Measurements from ENCODE around the gene SYCP2. TPM values are rescaled to one million over a fixed set of nuclear protein-coding genes. Genes with fewer than 3 reads are reported as not detected.
"Not testable (repeated sequence)": the region's sequence is repeated elsewhere in the genome, so short reads cannot be mapped to it uniquely, and the experiment has no call there.

The SYCP2 gene
- total RNA-seq, 1 donor from 2014 or later, result 6.7 TPM

DNA sequence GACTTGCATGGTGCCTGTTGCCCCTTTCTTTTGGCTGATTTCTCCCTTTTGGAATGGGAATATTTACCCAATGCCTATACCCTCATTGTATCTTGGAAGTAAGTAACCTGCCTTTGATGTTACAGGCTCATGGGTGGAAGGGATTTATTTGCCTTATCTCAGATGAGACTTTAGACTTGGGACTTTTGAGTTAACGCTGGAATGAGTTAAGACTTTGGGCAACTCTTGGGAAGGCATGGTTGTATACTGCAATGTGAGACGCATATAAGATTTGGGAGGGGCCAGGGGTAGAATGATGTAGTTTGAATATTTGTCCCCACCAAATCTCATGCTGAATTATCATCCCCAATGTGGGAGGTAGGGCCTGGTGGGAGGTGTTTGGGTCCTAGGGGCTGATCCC, 75.5 kb downstream of the SYCP2 start:
- ATAC-seq, result no peak
- no peak for DNase-seq (ENCODE audit: low spot score)
- intact Hi-C loops (cut with DNase I), result no loop called here

DNA sequence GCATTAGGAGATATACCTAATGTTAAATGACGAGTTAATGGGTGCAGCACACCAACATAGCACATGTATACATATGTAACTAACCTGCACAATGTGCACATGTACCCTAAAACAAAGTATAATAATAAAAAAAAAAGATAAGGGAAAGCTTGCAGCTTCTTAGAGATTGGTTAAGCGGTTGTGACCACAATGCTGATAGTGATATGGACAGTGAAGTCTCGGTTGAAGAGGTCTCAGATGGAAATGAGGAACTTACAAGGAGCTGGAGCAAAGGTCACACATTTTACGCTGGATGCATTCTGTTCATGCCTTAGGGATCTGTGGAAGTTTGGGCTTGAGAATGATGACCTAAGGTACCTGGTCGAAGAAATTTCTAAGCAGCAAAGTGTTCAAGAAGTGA, 76.5 kb downstream of the SYCP2 start:
- intact Hi-C loops (cut with DNase I); ATAC-seq; DNase-seq (ENCODE audit: low spot score): not testable (repeated sequence)

DNA sequence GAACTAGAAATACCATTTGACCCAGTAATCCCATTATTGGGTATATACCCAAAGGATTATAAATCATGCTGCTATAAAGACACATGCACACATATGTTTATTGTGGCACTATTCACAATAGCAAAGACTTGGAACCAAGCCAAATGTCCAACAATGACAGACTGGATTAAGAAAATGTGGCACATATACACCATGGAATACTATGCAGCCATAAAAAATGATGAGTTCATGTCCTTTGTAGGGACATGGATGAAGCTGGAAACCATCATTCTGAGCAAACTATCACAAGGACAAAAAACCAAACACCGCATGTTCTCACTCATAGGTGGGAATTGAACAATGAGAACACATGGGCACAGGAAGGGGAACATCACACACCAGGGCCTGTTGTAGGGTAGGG, 76.9 kb downstream of the SYCP2 start:
- intact Hi-C loops (cut with DNase I), result not testable (repeated sequence)

DNA sequence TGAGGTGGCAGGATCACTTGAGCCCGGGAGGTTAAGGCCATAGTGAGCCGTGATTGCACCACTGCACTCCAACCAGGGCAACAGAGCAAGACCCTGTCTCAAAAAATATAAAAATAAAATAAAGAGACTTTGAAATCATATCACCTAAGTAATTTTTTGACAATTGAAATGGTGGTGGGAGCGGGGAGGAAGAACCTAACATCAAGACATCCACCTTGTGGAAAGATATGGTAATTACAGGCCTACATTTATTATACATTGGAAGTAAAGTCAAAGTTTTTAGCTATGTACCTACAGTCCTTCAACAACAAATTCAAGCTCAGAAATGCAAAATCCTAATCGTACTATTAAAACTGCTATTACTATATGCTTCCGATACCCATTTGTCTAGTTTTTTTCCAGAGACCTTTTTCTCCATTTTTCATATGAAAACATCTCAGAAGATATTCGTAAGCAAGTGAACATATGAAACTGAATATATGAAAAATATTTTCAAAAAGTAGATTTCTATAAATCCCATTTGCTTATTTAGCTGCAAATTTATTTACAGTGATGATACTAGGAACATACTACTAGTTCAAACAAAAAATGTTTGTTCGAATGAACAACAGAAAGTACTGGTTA, 83.3 kb downstream of the SYCP2 start:
- DNase-seq (ENCODE audit: low spot score) (no peak), ATAC-seq (no peak)
- intact Hi-C loops (cut with DNase I), result no loop called here

More for the DNA sequence above, 76.9 kb downstream of the SYCP2 start:
- DNase-seq (ENCODE audit: low spot score); ATAC-seq: not testable (repeated sequence)

DNA sequence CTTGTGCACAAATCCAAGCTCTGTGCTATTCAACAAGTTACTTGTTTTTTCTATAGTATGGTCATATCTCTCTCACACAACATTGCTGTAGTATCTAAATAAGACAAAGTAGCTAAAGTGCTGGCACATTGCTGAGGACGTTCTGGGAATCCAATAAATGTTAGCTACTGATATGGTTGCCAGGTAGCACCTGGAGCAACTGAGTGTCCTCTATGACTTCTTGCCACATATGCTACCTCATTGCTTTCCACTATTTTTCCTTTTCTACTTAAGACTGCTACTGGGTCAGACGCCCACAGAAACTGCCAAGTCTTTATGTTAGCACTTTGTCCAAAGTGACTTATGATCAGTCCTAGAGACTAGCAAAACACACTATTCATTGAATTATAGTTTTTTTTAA, 85.3 kb downstream of the SYCP2 start:
- intact Hi-C loops (cut with DNase I), result loop anchor here (5.0 to 10.0 kb wide), 2 partner anchors 63 to 1626 kb away; no protein-coding TSS in a partner anchor
- no peak for ATAC-seq

DNA sequence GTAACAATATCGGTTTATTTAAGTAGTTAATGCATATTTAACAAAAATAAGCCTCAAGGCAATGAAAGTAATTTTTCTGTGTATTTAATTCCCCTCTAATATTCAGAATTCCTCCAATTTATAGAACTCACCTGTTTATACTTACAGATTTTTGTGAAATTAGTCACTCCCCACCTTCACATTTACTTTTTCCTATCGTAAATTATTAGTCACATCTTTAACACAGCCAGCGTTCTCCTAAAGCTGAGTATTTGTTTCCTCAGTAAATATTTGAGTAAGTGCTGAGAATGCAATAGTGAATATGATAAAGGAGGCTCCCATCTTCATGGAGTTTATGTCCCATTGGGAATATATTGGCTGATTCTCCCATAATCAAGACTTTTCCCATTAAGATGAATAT, 88.0 kb downstream of the SYCP2 start:
- ATAC-seq, result no peak
- no peak for DNase-seq (ENCODE audit: low spot score)
- intact Hi-C loops (cut with DNase I), result loop anchor here (5.0 to 10.0 kb wide), 2 partner anchors 61 to 1623 kb away; no protein-coding TSS in a partner anchor

More for the DNA sequence above, 85.3 kb downstream of the SYCP2 start:
- DNase-seq (ENCODE audit: low spot score), result no peak

DNA sequence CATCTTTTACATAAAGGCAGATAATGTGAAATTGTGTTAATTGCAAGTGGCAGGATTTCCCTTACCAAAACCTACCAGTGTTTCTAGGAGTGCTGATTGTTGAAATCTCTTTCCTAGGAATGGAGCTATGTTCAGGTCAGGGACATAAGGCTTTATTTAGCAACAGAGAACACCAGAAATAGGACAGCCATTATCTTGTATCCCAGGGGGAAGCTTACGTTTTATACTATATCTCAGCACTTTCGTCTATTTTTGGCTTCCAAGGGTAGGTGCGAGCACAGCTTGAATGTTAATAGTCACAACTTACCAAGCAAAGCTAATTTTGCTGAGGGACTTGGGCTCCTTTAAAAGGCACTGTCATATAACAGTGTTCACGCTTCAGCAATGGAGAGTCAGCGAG, 94.0 kb downstream of the SYCP2 start:
- intact Hi-C loops (cut with DNase I), result no loop called here
- ATAC-seq (no peak), DNase-seq (ENCODE audit: low spot score) (no peak)

DNA sequence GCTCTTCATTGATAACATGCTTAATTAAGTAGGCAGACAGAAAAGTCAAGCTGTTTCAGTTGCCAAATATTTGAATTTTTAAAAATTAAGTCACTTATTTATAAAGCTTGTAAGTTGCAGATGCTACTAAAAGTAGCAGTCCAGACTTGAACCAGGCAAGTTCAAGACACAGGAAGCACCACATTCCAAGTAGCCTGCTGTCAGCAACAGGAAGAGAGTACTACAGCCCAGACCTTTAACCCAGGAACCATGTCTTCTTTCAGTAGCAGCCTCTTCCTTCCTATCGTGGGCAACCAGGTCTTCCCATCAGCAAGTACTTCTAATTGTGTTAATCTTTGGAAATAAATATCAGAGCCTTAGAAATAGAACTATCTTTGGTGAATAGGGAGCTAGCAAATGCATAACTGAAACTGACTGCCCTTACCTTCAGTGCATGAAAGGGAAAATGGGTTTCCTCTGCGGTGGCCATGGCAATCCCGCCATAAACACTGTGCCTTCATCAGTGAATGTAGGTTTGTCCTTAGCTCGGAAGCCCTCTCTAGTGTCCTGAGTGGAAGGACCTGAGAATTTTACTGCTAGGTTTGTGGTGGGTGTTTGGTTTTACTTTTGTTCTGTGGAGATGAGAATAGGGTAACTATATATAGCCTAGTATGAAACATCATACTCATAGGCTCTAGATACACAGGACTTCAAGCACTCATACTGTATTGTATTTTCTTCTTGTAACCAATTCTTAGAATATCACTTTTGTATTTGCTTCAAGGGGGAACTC, 95.6 kb downstream of the SYCP2 start:
- DNase-seq (ENCODE audit: low spot score), result no peak
- intact Hi-C loops (cut with DNase I), result no loop called here
- no peak for ATAC-seq

DNA sequence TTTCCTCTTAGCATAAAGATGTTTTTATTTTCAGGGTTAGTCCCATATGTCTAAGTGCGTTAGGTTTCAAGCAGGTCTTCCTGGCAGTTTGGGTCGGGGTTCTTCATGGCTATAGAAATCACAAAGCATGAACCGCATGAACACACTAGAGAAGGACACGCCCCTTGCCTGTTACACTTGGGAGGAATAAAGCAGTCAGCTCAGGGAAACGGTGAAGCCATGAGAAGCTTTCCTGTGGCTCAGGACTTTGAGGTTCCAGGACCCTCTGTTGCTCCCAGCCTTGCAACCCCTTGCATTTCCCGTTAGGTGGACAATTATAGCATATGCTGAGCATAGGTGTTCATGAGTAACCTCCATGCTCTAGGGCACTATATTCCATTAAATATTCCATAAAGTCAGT, 96.7 kb downstream of the SYCP2 start:
- DNase-seq (ENCODE audit: low spot score) (no peak), ATAC-seq (no peak)
- intact Hi-C loops (cut with DNase I), result no loop called here

DNA sequence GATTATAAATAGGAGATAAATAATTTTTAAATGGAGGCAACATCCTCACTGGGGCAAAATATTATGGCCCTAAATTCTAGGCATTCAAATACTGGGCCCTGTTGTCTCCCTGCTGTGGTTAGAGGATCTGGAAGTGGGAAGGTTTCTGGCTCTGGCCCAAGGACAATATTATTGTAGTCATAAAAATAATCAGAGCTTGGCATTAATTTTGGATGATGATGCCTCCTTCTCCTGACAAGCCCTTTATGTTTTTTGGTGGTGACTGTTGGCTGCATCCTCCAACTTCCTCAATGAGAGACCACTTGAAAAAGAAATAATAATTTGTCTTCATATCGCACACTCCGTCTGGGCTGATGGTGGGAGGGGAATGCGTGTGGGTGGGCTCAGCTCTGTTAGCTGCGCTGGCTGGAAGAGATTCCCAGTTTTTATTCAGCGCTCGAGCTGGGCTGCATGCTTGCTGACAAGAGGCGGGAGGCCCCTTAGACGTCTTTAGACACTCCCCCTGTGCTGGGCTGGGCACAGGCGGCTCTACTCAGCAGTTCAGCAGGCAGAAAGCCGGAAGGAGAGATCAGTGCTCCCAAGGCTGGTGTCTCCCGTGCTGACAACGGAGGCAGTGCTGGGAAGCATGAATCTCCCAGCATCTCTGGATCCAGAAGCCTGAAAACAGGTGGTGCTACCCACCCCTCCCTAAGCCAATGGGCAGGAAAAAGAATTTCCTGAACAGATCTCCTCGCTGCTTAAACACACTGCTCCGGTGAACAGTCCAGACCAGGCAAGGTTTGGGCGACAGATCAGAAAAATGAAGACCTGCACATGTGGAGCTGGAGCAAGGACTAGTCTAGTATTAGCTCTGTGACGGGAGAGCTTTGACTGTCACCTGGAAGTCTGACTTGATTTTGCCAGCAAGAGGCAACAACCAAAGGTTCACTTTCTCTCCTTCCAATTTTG, 97.7 kb downstream of the SYCP2 start:
- ATAC-seq, result peak; percentile 86
- intact Hi-C loops (cut with DNase I), result no loop called here
- DNase-seq (ENCODE audit: low spot score), result no peak

DNA sequence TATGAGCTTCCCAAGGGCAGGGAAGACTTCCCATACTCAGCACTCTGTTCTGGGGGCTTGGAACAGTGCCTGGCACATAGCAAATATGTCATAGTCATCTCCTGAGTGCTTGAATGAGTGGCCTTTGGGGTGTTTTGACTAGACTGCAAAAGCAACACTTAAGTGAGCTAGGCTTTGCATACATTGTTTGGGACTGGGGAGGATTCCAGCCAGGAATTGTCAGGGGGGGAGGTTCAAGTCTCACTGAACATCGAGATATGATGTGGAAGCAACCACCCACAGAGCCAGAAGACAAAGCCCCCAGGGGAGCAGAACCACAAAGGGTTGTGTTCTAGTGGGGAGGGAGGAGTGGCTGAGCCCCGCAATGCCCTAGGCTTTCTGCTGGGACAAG, 98.4 kb downstream of the SYCP2 start:
- no peak for DNase-seq (ENCODE audit: low spot score)
- peak; percentile 27 for ATAC-seq
- intact Hi-C loops (cut with DNase I), result no loop called here

DNA sequence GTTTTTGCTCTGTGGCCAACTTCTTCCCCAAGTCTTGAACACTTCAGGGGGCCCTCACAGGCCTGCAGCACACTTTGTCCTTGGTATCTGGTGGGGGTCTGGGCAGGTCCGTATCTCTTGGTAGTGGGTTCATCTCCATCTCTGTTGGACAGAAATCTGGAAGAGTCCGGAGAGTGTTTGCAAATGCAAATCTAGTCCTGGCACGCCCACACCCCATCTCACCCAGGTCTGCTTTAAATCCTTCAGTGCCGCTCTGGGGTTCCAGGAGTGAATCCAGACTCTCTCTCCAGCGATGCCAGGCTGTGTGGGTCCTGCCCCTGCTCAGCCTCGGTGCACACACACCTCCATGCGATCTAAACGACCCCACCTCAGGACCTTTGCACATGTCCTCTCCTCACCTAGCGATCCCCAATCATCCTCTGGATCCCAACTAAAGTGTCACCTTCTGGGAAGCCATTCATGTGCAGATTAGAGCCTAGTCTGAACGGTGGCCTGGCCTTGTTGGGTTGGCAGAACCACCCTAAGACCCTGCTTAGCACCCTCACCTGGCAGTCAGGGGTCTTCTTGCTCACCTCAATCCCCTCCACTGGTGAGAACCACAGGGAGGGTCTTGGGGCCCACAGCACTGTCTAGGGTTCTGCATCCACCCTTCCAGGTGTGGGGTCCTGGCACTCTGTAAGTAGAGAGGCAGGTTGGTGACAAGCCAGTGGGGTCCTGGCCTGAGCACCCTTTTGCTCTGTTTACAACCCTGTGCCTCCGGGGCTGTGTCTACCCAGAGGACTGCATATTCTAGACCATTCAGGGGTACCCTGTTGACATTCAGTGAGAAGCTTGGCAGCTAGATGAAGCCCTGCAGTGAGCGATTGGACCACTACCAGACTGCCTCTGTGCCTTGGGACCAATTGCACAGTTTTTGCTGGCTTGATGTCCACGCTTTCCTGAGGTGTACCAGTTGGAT, 100.8 kb downstream of the SYCP2 start:
- intact Hi-C loops (cut with DNase I), result no loop called here
- no peak for ATAC-seq

DNA sequence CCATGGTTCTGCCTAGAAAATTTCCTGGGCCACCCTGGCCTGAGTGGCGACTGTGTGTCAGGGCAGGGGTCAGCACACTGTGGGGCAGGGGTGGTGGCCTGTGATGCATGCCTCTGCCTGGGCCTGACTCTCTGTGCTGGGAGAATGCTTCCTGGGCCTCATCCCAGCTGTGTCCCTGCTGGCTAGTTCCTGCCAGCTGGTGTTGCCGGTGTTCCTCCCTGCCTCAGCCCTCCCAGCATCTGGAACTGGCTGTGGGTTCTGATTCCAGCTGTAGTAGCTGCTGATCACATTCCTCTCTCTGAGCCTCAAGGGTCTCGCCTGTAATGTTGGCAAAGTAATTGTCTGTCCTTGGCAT, 101.5 kb downstream of the SYCP2 start:
- DNase-seq (ENCODE audit: low spot score), result no peak
- ATAC-seq, result peak; percentile 79
- intact Hi-C loops (cut with DNase I), result no loop called here

More for the DNA sequence above, 100.8 kb downstream of the SYCP2 start:
- DNase-seq (ENCODE audit: low spot score), result no peak

DNA sequence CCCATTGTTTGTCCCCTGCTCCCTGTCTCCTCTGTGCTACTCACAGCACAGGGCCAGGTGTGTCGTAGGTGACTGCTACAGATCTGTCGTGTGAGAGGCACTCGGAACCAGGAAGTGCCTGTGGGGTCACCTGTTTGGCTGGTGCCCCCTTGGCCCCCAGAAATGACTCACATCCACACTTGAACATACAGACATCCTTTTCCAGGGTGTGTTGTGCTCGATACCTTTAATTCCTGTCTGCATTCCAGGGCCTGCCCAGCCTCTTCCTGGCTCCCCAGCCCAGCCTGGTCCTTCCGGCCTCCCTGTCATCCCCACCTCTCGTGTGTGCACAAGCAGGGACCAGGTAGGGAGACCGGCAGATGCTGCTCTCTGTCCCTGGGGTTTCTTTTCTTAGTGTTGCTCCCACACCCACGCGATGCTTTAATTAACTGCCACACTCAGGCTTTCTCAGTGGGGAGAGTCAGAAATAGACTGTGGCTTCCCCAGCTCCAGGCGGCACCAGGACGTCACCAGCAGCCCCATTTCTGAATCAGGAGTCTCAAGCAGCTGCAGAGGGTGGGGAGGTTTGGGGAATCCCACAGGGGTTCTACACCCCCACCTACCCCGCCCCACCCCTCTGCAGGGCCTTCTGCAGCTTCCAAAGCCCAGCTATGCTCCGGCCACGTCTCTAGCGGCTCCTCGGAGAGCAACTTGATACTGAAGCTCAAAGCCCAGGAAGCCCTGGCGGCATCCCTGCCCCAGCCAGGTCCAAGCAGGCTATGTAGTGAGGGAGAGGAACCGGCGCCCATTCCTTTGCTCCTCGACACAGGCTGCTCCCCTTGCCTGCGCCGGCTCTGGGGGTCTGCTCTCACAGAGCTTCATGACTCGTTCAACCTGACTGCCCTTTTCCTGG, 102.2 kb downstream of the SYCP2 start:
- ATAC-seq, result peak; percentile 35
- no peak for DNase-seq (ENCODE audit: low spot score)
- intact Hi-C loops (cut with DNase I), result no loop called here

DNA sequence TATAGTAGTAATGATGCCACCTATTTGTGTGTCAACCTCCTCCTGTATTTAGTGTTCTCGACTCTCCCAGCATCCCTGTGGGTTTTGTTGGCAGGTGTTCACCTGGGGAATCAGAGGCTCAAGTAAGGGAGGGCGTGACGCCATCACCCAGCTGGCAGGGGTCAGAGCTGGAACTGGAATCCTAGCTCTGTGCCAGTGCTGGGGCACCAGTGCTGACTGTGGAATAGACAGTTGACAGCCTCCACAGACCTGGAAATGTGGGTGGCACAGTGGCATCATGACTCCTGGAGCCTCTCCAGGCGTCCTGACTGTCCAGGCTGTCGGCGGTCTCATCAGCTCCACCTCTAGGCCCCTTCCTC, 102.8 kb downstream of the SYCP2 start:
- no peak for DNase-seq (ENCODE audit: low spot score)
- no peak for ATAC-seq

DNA sequence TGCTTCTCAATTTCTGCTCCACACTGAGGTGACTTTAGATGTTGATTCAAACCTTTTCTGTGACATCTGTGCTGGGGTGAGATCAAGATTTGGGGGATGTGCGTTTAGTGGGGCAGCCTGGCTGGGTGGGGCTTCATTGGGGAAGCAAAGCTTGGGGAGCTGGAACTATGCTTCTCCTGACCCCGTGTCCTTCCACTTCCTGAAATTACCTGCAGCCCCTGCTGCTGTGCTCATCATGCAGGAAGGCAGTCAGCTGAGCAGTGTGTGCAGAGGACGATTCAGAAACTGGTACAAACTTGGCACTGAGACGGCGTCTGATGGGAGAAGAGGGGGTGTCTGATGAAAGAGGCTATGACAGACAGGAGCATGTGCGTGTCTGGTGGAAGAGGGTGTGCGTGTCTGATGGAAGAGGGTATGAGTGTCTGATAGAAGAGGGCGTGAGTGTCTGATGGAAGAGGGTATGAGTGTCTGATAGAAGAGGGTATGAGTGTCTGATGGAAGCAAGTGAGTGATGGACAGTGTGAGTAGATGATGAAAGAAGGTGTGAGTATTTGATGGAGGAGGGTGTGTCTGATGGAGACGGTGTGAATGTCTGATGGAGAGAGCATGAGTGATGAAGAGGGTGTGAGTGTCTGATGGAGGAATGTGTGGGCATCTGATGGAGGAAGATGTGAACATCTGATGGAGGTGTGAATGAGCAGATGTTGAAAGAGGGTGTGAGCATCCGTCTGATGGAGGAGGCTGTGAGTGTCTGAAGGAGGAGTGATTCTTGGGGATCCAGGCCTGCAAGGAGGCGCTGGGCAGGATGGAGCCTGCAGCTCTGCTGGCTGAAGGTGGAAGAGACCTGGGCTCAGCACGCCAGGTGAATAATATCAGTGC, 103.4 kb downstream of the SYCP2 start:
- intact Hi-C loops (cut with DNase I), result no loop called here
- DNase-seq (ENCODE audit: low spot score) (no peak), ATAC-seq (no peak)

More for the DNA sequence above, 102.8 kb downstream of the SYCP2 start:
- intact Hi-C loops (cut with DNase I), result no loop called here

All from sciatic nerve (tissue), 2 donors.